Measurements from ENCODE around the gene LNP1.

DNA sequence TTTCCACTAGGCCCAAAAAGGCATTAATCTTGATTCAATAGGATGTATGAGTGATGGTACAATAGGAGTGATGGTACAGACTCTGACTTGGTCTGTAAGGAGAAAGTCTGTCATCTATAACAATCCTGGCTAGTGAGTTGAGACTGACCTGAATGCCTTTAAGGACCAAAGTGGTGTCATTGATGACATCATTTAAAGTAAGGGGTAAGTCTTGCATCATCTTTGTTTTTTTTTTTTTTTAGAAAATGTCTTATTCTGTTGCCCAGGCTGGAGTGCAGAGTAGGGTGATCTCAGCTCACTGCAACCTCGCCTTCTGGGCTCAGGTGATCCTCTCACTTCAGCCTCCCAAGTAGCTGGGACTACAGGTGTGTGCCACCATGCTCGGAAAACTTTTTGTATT lies 85.5 kb downstream of the LNP1 start:
- TF ChIP-seq CTCF (IDR thresholded peaks at IDR 0.05; ENCODE audit: low read depth, low read length, missing input control) = no peak
- TF ChIP-seq RXRA (IDR thresholded peaks at IDR 0.05) = no peak
- TF ChIP-seq, protein P1, sequence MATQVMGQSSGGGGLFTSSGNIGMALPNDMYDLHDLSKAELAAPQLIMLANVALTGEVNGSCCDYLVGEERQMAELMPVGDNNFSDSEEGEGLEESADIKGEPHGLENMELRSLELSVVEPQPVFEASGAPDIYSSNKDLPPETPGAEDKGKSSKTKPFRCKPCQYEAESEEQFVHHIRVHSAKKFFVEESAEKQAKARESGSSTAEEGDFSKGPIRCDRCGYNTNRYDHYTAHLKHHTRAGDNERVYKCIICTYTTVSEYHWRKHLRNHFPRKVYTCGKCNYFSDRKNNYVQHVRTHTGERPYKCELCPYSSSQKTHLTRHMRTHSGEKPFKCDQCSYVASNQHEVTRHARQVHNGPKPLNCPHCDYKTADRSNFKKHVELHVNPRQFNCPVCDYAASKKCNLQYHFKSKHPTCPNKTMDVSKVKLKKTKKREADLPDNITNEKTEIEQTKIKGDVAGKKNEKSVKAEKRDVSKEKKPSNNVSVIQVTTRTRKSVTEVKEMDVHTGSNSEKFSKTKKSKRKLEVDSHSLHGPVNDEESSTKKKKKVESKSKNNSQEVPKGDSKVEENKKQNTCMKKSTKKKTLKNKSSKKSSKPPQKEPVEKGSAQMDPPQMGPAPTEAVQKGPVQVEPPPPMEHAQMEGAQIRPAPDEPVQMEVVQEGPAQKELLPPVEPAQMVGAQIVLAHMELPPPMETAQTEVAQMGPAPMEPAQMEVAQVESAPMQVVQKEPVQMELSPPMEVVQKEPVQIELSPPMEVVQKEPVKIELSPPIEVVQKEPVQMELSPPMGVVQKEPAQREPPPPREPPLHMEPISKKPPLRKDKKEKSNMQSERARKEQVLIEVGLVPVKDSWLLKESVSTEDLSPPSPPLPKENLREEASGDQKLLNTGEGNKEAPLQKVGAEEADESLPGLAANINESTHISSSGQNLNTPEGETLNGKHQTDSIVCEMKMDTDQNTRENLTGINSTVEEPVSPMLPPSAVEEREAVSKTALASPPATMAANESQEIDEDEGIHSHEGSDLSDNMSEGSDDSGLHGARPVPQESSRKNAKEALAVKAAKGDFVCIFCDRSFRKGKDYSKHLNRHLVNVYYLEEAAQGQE (IDR thresholded peaks at IDR 0.05) = no peak
- TF ChIP-seq TAF1 (conservative IDR thresholded peaks at IDR 0.05) = no peak
- no peak for TF ChIP-seq MAX (IDR thresholded peaks at IDR 0.05)
- no peak for TF ChIP-seq SP1 (IDR thresholded peaks at IDR 0.05)
- no peak for TF ChIP-seq YY1 (IDR thresholded peaks at IDR 0.05)
- no peak for TF ChIP-seq GABPA (IDR thresholded peaks at IDR 0.05 in 1 of 2, conservative IDR thresholded peaks at IDR 0.05 in 1 of 2)
- TF ChIP-seq JUND (IDR thresholded peaks at IDR 0.05) = no peak
